ENCODE results near the gene TRIM54. TPM values are rescaled to one million over a fixed set of nuclear protein-coding genes. Genes with fewer than 3 reads are reported as not detected.

Gene TRIM54
- total and polyA plus RNA-seq, 8 donors = 0.13 to 0.87 (median 0.43) TPM; not detected in 4

DNA sequence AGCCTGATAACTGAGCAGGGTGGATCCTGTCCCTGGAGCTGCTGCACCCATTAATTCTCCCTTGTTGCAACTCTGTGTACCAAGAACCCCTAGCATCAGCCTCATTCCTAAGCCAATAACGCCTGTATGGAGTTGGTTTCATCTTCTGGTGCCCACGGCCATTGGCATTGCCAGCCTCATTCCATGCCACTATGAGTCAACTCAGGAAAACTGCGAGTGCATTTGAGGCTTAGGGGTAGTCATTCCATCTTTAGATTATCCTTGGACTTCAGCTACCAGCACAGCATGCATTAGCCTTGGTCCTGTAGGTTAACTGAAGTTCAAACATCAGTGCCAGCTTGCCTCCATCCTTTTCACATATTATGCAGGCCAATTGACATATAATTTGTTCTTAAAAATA, 1.4 kb upstream of the TRIM54 start:
- Histone ChIP-seq H3K27me3 (peaks cover 0 to 66% (median 13%) of the 10 kb centered on the region in 3 donors), H3K4me3 (no peak overlapping the region), H3K4me1 (peaks cover 0 to 7% (median 0%) of the 10 kb centered on the region in 4 donors), H3K36me3 (no peaks in the 10 kb centered on the region), H3K27ac (no peak overlapping the region), H3K9me3 (no peaks in the 10 kb centered on the region)
- intact Hi-C loops (cut with DNase I; ENCODE audit: low total_unique reads) = loop anchor here (5.0 kb wide), 1 partner anchor 179 kb away; no protein-coding TSS in a partner anchor
- DNase-seq = no peak
- TF ChIP-seq, protein P1, sequence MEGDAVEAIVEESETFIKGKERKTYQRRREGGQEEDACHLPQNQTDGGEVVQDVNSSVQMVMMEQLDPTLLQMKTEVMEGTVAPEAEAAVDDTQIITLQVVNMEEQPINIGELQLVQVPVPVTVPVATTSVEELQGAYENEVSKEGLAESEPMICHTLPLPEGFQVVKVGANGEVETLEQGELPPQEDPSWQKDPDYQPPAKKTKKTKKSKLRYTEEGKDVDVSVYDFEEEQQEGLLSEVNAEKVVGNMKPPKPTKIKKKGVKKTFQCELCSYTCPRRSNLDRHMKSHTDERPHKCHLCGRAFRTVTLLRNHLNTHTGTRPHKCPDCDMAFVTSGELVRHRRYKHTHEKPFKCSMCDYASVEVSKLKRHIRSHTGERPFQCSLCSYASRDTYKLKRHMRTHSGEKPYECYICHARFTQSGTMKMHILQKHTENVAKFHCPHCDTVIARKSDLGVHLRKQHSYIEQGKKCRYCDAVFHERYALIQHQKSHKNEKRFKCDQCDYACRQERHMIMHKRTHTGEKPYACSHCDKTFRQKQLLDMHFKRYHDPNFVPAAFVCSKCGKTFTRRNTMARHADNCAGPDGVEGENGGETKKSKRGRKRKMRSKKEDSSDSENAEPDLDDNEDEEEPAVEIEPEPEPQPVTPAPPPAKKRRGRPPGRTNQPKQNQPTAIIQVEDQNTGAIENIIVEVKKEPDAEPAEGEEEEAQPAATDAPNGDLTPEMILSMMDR (IDR thresholded peaks at IDR 0.05) = no peak
- TF ChIP-seq EP300 (IDR thresholded peaks at IDR 0.05) (no peak), POLR2AphosphoS5 (IDR thresholded peaks at IDR 0.05) (no peak), POLR2A (IDR thresholded peaks at IDR 0.05) (no peak)
- 62 to 83% (median 77%) methylated on average over 3 of the region's 3 CpGs for WGBS, 5 donors

DNA sequence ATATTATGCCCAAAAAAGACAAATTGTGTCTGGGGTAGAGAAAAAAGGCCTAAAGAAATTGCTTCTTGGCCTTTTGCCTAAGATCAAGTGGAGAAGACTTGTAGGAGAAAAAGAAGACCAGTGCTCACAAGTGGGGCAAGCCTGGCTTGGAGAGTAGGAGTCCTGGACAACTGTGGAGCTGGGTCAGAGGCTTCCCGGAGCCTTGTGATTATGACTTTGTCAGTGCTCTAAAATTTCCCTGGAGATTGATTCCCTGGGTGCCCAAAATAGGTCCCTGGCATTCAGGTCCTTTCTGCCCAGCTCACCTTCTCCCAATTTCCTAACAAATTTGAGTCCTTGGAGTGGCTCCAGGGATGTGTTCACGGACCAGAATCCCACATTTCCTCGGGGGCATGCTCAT, 787 bp upstream of the TRIM54 start:
- no peaks in the 10 kb centered on the region for H3K9me3 ChIP-seq
- H3K27me3 ChIP-seq = peaks cover 0 to 67% (median 13%) of the 10 kb centered on the region in 3 donors
- no peaks in the 10 kb centered on the region for H3K36me3 ChIP-seq
- TF ChIP-seq, protein P1 (IDR thresholded peaks at IDR 0.05) = no peak
- no peak for TF ChIP-seq EP300 (IDR thresholded peaks at IDR 0.05)
- TF ChIP-seq POLR2AphosphoS5 (IDR thresholded peaks at IDR 0.05) = no peak
- no peak for TF ChIP-seq POLR2A (IDR thresholded peaks at IDR 0.05)
- no peak for DNase-seq
- H3K27ac ChIP-seq = no peak overlapping the region
- WGBS, 5 donors = 63 to 79% (median 76%) methylated on average over 3 of the region's 3 CpGs
- H3K4me3 ChIP-seq = no peak overlapping the region
- intact Hi-C loops (cut with DNase I; ENCODE audit: low total_unique reads) = loop anchor here (5.0 kb wide), 1 partner anchor 179 kb away; no protein-coding TSS in a partner anchor
- H3K4me1 ChIP-seq = peaks cover 0 to 7% (median 0%) of the 10 kb centered on the region in 4 donors

DNA sequence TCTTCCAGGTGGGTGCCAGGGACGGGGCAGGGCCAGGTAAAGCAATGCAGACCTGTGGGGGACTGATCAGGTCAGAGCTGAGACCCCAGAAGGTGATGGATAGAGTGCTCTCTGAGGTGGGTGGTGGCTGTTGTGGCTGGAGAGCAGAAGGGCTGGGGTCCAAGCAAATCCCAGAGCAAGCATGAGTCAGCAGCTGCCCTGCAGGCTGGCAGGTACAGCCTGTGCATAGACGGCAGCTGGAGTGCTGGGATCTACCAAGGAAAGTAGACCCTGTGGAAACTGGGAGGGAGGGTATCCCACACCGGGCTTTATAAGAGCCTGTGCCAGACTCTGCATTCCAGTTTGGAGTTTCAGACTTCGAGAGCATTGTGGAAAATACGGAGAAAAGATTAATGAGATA, 663 bp downstream of the TRIM54 start:
- peaks cover 0 to 7% (median 0%) of the 10 kb centered on the region in 4 donors for H3K4me1 ChIP-seq
- 19 to 50% (median 38%) methylated on average over 5 of the region's 5 CpGs for WGBS, 5 donors
- TF ChIP-seq POLR2AphosphoS5 (IDR thresholded peaks at IDR 0.05) (no peak), EP300 (IDR thresholded peaks at IDR 0.05) (no peak), POLR2A (IDR thresholded peaks at IDR 0.05) (no peak)
- TF ChIP-seq, protein P1 (IDR thresholded peaks at IDR 0.05) = no peak

DNA sequence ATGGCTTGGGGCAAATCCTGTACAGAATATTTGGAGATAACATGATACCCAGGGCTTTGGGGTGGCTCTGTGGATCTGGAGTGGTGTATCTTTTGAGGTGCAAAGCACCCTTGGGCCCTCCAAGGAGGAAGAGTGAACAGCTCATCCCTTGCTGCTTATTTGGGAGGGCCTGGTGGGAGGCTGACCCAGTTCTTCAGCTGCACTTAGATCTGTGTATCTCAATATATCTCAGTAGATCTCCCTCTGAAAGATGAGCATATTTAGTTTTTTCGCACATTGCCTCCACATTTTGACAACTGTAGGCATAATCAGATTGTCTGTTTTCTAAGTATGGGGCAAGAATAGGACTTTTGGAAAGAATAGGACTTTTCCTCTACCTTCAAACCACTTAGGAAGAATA, 2.8 kb downstream of the TRIM54 start:
- intact Hi-C loops (cut with DNase I; ENCODE audit: low total_unique reads) = loop anchor here (5.0 kb wide), 1 partner anchor 183 kb away; no protein-coding TSS in a partner anchor
- TF ChIP-seq POLR2AphosphoS5 (IDR thresholded peaks at IDR 0.05) (no peak), EP300 (IDR thresholded peaks at IDR 0.05) (no peak), POLR2A (IDR thresholded peaks at IDR 0.05) (no peak)
- TF ChIP-seq, protein P1 (IDR thresholded peaks at IDR 0.05) = no peak
- peaks cover 0 to 3% (median 0%) of the 10 kb centered on the region in 4 donors for H3K4me1 ChIP-seq
- peaks cover 0 to 74% (median 13%) of the 10 kb centered on the region in 3 donors for H3K27me3 ChIP-seq
- DNase-seq = no peak
- no peaks in the 10 kb centered on the region for H3K36me3 ChIP-seq
- H3K27ac ChIP-seq = no peak overlapping the region
- H3K9me3 ChIP-seq = no peaks in the 10 kb centered on the region
- H3K4me3 ChIP-seq = no peak overlapping the region
- WGBS, 5 donors = 89 to 100% (median 90%) methylated on average over 1 of the region's 1 CpG

More for the DNA sequence above, 663 bp downstream of the TRIM54 start:
- H3K27me3 ChIP-seq = peaks cover 0 to 70% (median 13%) of the 10 kb centered on the region in 3 donors
- no peaks in the 10 kb centered on the region for H3K36me3 ChIP-seq
- H3K9me3 ChIP-seq = no peaks in the 10 kb centered on the region
- no peak overlapping the region for H3K4me3 ChIP-seq
- intact Hi-C loops (cut with DNase I; ENCODE audit: low total_unique reads) = loop anchor here (5.0 kb wide), 1 partner anchor 181 kb away; no protein-coding TSS in a partner anchor
- H3K27ac ChIP-seq = no peak overlapping the region
- DNase-seq = no peak

All from stomach (tissue), 9 donors.